ENCODE data around the gene UVRAG.
A peak's percentile ranks its signal among the peaks of the same experiment; 100 is the strongest.
"Not testable (repeated sequence)": the region's sequence is repeated elsewhere in the genome, so short reads cannot be mapped to it uniquely, and the experiment has no call there.

Gene UVRAG

DNA sequence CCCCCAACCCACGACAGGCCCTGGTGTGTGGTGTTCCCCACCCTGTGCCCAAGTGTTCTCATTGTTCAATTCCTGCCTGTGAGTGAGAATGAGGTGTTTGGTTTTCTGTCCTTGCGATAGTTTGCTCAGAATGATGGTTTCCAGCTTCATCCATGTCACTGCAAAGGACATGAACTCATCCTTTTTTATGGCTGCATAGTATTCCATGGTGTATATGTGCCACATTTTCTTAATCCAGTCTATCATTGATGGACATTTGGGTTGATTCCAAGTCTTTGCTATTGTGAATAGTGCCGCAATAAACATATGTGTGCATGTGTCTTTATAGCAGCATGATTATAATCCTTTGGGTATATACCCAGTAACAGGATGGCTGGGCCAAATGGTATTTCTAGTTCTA lies 158.7 kb downstream of the UVRAG start:
- not testable (repeated sequence) for DNase-seq

GRCh38 chr11:75979075-75979474 lies 164.1 kb downstream of the UVRAG start:
- DNase-seq: not testable (repeated sequence)

- peak; percentile 34 for DNase-seq
Measured at GRCh38 chr11:75979479-75980027, 164.5 kb downstream of the UVRAG start.

GRCh38 chr11:75980031-75980430 lies 165.0 kb downstream of the UVRAG start:
- DNase-seq: peak; percentile 34

- DNase-seq: no peak
Measured at GRCh38 chr11:75981546-75981945, 166.5 kb downstream of the UVRAG start.

DNA sequence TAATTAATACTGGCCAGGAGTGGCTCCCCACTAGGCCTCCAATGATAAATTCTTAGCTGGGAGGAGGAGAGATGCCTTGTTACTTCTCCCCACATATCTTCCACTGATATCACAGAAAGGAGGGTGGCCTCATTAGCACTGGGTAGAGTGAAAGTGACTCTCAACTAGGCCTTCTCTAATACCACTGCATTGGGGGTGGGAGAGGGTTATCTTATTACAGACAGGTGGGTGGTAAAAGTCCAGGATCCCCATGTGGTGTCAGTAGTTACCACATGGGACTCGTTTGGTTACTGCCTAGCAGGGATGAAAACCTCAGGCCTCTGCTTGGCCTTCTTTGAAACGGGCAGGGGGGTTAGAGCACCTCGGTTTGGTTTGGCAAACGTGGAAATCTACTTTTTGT lies 167.3 kb downstream of the UVRAG start:
- peak; percentile 43 for DNase-seq

GRCh38 chr11:75986966-75987365 lies 172.0 kb downstream of the UVRAG start:
- DNase-seq: no peak

- DNase-seq: no peak
Measured at GRCh38 chr11:75993126-75993525, 178.1 kb downstream of the UVRAG start.

GRCh38 chr11:75994616-75995015 lies 179.6 kb downstream of the UVRAG start:
- no peak for DNase-seq

DNA sequence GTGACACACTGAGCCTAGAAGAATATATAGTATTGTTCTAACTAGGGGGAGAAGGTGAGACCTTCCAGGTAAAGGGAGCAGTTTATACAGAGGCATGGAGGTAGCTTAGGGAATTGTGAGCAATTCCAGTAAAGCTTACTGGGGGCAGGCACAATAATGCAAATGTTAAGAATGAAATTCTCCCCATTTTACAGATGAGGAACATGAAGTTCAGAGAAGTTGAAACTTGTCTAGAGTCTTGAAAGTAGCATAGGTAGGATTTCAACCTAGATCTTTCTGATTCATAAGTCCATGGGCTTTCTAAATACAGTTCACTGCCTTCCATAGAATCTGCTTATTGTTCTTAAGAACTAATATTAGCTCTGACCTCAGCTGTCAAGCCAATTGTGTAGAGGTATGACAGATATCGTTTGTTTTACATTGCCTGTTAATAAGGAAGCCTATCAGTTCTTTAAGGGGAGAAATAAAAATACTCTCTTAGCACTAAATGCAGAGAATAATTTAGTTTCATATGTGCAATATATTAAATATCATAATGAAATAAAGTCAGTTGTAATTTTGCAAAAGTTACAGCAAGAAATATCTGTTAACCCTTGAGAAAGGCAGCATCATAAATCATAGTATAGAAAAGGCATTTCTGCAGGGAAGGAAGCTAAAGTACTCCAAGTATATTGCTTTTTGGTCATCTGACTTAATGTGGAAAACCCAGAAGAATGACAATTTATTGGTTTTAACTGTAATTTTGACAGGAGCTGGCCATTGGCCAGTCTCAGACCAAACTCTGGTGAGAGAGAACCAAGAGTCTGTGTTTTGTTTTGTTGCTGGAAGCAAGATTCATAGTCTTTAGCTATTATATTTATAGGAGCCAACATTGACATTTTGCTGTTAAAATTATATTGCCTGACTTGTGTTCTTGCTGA lies 181.8 kb downstream of the UVRAG start:
- no peak for DNase-seq

GRCh38 chr11:76004400-76004799 lies 189.4 kb downstream of the UVRAG start:
- DNase-seq: no peak

GRCh38 chr11:76005756-76006155 lies 190.7 kb downstream of the UVRAG start:
- no peak for DNase-seq

DNA sequence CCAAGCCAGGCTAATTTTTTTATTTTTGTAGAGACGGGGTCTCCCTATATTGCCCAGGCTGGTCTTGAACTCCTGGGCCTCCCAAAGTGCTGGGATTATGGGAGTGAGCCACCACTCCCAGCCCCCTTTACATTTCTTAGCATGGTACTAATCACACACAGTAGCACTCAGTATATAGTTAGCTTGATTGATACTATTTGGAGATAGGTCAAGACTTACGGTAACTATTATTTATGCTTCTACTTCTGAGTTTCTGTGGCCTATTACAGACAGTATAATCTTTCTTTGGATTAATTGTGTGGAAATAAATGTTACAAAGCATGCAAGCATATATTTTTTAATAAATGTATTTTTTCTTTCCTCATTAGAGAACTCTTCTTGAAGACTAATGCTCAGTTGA lies 192.2 kb downstream of the UVRAG start:
- DNase-seq: no peak

DNA sequence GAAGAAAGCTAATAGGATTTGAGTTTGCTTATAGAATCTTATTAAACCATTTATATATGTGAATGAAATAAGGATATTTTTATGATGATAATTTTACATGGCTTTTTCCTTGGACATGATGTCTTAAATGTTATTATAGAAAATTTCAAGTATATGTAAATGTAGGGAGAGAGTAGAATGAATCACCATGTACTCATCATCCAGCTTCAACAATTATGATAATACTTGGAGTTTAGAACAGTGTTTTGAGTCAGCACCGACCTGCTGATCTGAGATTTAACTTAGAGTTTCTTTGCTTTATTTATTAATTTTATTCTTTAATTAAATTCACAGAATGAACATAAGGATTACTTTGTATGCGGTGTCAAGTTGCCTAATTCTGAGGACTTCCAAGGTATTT lies 193.5 kb downstream of the UVRAG start:
- no peak for DNase-seq

GRCh38 chr11:76010051-76010450 lies 195.0 kb downstream of the UVRAG start:
- DNase-seq: no peak

GRCh38 chr11:76013526-76013925 lies 198.5 kb downstream of the UVRAG start:
- DNase-seq: no peak

DNA sequence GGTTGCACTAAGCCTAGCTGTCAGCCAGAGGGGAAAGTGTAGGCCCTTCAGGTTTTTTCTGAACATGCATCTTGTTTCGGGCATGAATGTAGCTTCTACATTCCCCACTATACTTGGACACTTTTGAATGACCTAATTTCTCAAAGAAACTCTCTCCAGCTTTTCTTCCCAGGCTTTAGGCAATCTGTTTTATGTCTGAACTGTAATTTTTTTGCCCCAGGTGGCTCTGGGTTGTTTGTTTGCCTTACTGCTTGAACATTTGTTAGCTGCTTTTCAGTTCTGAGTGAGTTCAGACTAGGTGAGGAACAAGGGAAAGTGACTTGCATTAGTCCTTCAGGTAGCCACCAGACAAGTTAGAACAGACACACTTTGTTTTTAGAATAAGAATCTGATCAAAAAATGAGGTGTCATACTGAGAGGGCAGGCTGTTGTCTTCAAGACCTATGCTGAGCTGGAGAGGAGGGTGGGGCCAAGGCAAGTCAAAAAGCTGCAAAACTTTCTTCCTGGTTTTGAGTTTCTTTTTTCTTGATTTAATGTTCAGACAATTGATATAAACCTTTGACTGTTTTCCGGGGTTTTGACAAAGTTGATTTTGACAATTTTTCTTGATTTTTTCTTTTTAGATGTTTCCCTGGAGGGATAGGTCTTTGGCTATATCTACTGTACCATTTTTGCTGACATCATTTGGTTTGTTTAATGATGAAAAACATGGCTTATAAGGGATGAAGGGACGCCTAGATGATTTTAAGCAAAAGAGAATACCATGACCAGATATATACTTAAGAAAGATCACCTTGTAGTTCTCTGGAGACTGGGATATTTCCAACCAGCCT lies 208.4 kb downstream of the UVRAG start:
- DNase-seq: peak; percentile 8

- DNase-seq: no peak
Measured at GRCh38 chr11:76025068-76025467, 210.1 kb downstream of the UVRAG start.

DNA sequence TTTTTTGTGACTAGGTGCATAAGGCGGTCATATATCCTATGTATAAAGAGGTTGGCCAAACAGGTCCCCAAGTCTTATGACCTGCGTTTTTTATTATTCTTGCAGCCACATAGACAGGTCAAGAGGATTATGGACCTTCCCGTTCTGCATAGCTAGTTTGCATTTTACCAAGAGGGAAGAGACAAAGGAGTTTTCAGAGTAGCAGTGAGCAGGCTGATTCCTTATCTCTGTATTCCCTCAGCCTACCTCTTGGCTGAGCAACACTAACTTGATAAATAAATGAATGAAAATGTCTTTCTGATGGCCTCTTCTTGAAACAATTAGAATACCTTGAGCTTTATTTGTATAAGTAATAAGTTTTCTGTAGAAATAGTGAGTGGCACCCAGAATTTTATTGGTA lies 210.8 kb downstream of the UVRAG start:
- no peak for DNase-seq

- DNase-seq: no peak
Measured at GRCh38 chr11:76026281-76026680, 211.3 kb downstream of the UVRAG start.

DNA sequence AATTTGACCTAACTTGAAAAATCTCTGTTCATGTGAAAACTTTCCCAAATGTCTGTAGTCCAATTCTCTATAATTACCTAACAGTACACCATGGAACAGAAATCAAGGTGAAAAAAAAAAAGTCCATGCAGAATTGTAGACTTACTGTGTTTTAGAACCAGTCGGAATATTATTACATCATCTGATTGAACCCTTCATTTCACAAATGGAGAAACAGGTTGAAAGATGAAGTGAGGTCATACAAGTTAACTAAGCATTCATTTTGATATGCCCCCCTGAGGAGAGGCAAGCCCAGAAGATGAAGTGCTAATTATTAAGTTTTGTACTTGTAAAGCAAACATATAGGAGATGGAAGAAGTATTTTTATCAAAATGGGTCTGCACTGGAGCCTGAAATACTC lies 211.9 kb downstream of the UVRAG start:
- no peak for DNase-seq

DNA sequence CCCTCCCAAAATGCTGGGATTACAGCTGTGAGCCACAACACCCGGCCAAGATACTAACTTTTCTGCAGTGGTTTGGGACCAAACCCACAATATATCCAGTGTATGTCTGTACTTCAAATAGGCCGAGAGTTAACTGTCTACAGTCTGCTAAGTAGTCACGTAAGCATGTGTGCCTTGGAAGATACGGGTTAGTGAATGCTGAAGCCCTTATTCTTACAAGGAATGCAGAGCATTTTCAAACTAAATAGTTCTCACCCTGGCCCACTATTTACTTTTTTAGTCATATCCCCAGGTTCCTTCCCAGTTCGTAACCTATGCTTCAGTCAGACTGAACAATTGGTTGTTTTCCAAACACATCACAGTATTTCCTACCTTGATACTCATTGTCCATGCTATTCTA lies 215.3 kb downstream of the UVRAG start:
- DNase-seq: no peak

DNA sequence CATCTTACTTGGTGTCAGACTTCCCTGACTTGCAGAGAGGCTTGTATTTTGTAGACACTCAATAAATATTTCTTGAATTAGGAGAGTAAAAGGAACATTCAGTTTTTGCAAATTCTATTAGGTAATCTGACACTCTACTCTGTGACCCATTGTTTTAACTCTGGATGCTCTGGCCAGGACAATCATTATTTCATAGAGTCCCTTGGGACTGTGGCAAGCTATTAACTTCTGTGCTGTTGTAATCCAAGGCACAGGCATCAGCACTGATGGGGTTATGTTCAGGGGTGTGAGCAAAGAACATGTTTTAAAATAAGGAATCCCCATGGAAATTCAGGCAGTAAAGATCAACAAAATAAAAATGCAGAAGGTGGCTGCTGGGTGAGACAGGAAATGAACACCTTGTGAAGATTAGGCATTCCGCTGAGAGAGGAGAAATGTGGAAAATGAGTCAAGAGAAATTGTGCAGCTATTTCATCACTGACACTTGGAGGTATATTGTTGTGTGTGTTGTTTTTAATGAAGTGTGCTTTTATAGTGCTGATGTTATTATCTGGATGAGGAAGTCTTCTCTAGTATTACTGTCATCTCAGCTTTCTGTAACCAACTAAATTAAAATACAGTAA lies 216.1 kb downstream of the UVRAG start:
- no peak for DNase-seq

Measured in NCI-H510A treated with DMSO at 0.1 percent for 48 hours (cell line).